GM19328 (cell line): ENCODE results near the gene IZUMO1R.
"Not testable (repeated sequence)": the region's sequence is repeated elsewhere in the genome, so short reads cannot be mapped to it uniquely, and the experiment has no call there.

Experiments used
- ATAC-seq: cut with Tn5 transposase; IDR thresholded peaks from one replicate; pipeline ENCODE4 v1.9.1; 2021; ENCODE audit warnings: mild to moderate bottlenecking, moderate library complexity; ENCODE audit not compliant: unreplicated experiment

IZUMO1R gene

DNA sequence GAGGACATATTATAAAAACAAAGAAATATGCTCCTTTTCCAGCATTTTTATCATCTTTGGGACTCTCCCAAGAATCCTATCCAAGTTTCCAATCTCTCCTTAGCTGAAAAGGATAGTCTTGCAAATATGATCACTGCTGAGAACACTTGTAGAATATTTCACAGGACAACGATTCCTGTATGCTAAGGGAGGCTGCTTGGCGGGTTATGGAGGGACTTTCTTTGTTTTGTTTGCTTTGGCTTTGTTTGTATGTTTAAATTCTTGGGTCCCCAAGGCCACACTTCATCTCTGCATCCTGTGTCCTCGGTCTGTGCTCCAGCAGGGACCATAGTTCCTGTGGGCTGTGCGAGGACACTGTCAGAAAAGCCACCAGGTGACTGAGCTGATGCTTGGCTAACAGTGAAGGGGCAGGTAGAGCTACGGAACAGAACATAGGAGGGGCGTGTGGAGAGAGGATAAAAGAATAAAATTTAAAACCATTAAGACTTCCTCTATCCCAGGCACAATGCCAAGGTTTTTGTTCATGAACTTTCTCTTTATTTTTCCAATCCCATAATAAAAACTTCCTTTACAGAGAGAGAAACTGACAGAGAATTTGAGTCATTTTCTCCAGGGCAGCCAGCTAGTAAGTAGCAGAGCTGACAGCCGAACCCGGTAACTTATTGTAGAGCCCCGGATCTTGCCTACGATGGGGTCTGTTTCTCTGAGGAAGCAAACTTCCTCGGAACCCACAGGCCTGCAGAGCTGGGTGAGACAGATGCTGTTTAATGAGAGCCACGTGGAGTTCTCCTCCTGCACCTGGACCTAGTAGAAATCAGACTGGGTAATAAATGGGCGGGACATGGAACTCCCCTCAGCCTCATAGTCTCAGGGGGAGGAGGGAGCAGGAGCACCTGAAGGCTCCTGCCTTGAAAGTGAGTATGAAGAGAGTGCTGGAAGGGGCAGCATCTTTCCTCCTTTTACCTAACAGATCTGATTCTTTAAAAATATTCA is at the start of gene IZUMO1R:
IZUMO1R (plus strand) TSS at position 615 of the 993 bp plus-strand sequence. CDS start 1,057 bp downstream, outside the sequence.
- no peak for ATAC-seq

DNA sequence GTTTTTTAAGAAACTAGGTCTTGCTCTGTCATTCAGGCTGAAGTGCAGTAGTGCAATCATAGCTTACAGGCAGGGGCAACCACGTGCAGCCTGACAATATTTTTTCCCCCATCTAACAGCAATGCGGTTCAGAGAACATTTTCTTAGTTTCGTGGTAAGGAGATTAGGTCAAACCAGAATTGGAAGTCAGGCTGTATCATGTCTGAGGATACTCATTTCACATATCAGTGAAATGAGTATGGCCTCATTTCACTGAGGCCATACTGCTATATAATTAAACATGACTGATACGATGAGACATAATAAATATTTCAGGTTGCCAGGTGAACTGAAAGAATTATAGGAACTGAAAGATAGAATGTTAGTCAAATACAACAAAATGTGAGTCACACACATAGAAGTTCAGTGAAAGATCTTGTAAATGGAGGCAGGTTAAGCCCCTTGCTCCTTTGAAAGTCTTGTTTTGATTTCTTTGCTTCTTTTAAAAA is 32.5 kb upstream of the IZUMO1R start:
- ATAC-seq = peak; percentile 73

DNA sequence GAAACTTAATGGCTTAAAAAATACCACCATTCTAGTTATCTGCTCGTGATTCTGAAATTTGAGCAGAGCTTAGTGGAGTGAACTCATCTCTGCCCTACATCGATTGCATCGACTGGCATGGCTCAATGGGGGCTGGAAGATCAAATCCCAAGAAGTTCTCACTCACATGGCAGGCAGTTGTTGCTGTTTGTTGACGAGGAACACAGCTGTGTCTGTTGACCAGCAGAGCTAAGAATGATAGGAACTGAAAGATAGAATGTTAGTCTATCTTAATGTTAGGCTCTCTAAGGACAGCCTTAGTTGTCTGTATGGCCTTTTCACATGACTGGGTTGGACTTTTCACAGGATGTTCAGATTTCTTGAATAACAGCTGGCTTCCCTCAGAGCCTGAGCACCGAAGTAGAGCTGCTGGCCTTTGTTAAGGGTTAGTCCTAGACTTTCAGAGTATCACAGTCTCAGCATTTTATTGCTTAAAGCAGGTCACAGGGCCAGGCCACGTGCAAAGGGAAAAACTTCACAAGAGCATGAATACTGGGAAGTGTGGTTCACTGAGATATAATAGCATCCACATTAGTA is 31.6 kb upstream of the IZUMO1R start:
- no peak for ATAC-seq

GRCh38 chr11:94275961-94276360 is 28.4 kb upstream of the IZUMO1R start:
- no peak for ATAC-seq

GRCh38 chr11:94276943-94277342 is 27.4 kb upstream of the IZUMO1R start:
- no peak for ATAC-seq

DNA sequence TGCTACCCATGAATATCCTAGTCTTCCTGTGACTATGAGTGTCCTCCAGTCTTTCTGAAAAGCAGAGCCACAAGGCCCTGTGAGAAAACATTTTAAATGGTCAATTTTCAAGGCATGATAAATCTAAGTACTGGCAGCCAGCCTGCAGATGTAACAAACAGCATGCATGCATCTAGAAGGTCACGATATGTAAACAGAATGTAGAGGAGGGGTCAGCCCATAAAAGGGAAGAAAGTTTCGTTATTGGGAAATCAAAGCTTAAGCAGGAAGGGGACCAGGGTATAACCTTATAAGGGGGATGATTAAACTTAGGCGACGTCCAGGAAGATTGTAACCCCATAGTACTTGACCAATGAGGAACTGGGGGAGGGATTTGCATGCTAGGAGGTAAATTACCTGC is 26.2 kb upstream of the IZUMO1R start:
- ATAC-seq = not testable (repeated sequence)

- ATAC-seq = no peak
These were observed 24.4 kb upstream of the IZUMO1R start for GRCh38 chr11:94279996-94280395.

GRCh38 chr11:94281324-94281723 is 23.1 kb upstream of the IZUMO1R start:
- ATAC-seq = no peak

DNA sequence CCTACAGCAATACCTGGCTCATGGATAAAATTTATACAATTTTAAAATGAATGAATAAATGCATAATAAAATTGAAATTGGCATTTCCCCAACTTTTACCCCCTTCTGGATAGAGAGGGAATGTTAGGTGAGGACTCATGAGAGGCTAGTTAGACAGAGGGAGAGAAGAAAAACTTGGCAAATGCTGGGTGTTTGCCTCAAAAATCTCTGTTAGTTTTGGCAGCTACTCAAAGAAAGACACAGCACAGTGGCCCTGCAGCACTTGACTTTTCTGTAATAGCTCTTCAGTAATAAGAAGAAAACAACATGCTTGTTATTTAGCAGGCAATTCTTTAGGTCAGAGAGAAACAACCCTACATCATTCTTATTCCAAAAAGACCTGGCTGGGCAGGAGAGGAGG is 20.7 kb upstream of the IZUMO1R start:
- ATAC-seq = no peak

GRCh38 chr11:94295534-94295933 is 8.8 kb upstream of the IZUMO1R start:
- ATAC-seq = no peak

- ATAC-seq = no peak
These were observed 6.3 kb upstream of the IZUMO1R start for GRCh38 chr11:94297985-94298576.

GRCh38 chr11:94302776-94303175 is 1.6 kb upstream of the IZUMO1R start:
- no peak for ATAC-seq

- no peak for ATAC-seq
These were observed 766 bp downstream of the IZUMO1R start for GRCh38 chr11:94305146-94305545.

GRCh38 chr11:94307101-94307791 is 2.9 kb downstream of the IZUMO1R start:
- no peak for ATAC-seq

GRCh38 chr11:94308024-94308423 is 3.6 kb downstream of the IZUMO1R start:
- ATAC-seq = no peak

GRCh38 chr11:94309757-94310156 is 5.4 kb downstream of the IZUMO1R start:
- ATAC-seq = no peak

- ATAC-seq = no peak
These were observed 6.0 kb downstream of the IZUMO1R start for GRCh38 chr11:94310191-94310875.

DNA sequence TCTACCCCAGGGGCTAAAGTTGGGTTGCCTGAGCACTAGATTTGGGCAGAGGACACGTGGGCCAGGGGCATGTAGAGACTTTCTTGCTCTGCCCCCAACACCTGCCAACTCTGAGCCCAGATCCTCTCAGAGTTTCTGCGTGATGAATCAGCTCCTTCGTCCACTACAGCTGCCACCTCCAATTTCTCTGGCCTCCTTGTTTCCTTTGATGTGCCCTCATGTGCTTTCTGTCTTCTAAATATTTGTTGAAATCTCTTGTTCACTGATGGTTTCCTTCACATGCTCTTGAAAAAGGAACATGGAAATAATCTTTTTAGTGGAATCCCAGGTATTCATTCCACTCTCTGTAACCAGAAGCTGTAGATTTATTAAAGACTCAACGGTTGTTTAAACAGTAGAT is 8.0 kb downstream of the IZUMO1R start:
- no peak for ATAC-seq

DNA sequence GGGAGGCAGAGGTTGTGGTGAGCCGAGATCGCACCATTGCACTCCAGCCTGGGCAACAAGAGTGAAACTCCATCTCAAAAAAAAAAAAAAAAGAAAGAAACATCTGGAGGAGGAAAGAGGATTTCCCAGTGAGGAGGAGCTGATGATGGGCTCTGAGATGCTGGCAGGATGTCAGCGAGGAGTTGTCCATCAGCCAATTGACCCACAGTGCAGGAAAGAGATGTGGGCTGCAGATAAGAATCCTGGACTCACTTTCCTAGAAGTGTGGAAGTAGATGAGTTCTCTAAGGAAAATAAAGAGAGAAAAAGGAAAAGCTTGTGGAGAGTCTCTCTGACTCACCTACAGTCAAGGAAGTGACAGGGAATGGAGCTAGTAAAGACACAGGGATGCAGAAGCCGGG is 9.7 kb downstream of the IZUMO1R start:
- no peak for ATAC-seq

DNA sequence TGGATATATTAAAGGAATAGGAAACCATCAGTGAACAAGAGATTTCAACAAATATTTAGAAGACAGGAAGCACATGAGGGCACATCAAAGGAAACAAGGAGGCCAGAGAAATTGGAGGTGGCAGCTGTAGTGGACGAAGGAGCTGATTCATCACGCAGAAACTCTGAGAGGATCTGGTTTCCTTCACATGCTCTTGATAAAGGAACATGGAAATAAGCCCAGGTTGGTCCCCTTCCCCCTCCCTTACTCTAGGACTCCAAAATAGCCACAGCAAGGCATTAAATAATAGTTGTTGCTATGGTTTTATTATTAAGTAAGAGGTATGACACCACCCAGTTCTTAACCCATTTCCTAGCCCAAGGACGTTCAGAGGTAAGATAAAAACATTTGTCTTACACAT is 11.3 kb downstream of the IZUMO1R start:
- no peak for ATAC-seq
